K562 (cell line): ENCODE measurements around the gene IRX2. TPM values are rescaled to one million over a fixed set of nuclear protein-coding genes. Genes with fewer than 3 reads are reported as not detected.
A peak's percentile ranks its signal among the peaks of the same experiment; 100 is the strongest.

Source experiments
- ATAC-seq: fragments of 200-7000 bp; cut with Tn5 transposase; 3 replicates; pipeline ENCODE4 v1.9.1; 2020; ENCODE audit warnings: moderate library complexity
- BruUV-seq: library from RNA; stranded (reverse); fragments of 400-500 nt; replicated peaks from 2 replicates; lab custom pipeline; 2021; lab: Mats Ljungman, UMichigan
- CTCF ChIA-PET: fragments of 300-600 bp; formaldehyde crosslinking; extraction: SDS; loops from one replicate; lab custom pipeline; 2021; ENCODE audit warnings: low intra/inter-chr PET ratio; lab: Yijun Ruan, JAX
- POLR2A ChIA-PET: fragments of 300-600, 350-650 bp; sonication (Branson Sonifier 250); formaldehyde crosslinking; extraction: SDS; loops from one replicate; lab custom pipeline; 2021; ENCODE audit warnings: antibody characterized with exemption, inconsistent platforms; lab: Yijun Ruan, JAX
- DNase-seq, 4 experiments: peaks; one replicate each; pipeline versions ENCODE4 v3.0.0 to v3.0.0-alpha.2; 2011 to 2018; ENCODE audit warnings: low spot score in 3 of 4, mixed read lengths in 3 of 4; ENCODE audit errors: extremely low read depth in 1 of 4
- FAIRE-seq: peaks from 2 replicates; lab custom pipeline; 2011; peaks lifted over from hg19 to GRCh38; lab: Jason Lieb, UNC
- H2AFZ ChIP-seq: 2 replicates; pipeline ENCODE4 v1.6.0; 2011; ENCODE audit warnings: low read depth, low read length, control low read depth, inconsistent platforms
- H3K27ac ChIP-seq: fragments of 200-600 bp; 3 replicates; pipeline ENCODE4 v1.8.0; 2011; ENCODE audit warnings: low read depth, mild to moderate bottlenecking, control low read depth, inconsistent platforms, low read length, moderate library complexity, mixed read lengths; ENCODE audit errors: extremely low read depth
- H3K27me3 ChIP-seq, 2 experiments: fragments of 300-600 bp in 1 of 2; 2 replicates in 1 of 2; 3 replicates in 1 of 2; pipeline versions ENCODE4 v1.6.0 to v1.8.0; 2011; ENCODE audit warnings: inconsistent platforms in 2 of 2, low read length in 2 of 2, mild to moderate bottlenecking in 1 of 2, mixed read lengths in 1 of 2, moderate library complexity in 1 of 2; ENCODE audit not compliant: control insufficient read depth in 2 of 2, insufficient read depth in 2 of 2
- H3K36me3 ChIP-seq: fragments of 300-600 bp; 3 replicates; pipeline ENCODE4 v1.8.0; 2011; ENCODE audit warnings: mild to moderate bottlenecking, low read length, inconsistent platforms; ENCODE audit not compliant: control insufficient read depth, insufficient read depth
- H3K4me1 ChIP-seq, 2 experiments: fragments of 200-600 bp in 1 of 2; replicated peaks in 1 of 2; 2 replicates in 1 of 2; 3 replicates in 1 of 2; pipeline versions ENCODE4 v1.5.1 to v1.8.0; 2011; ENCODE audit warnings: inconsistent platforms in 2 of 2, low read length in 2 of 2, mild to moderate bottlenecking in 1 of 2, mixed read lengths in 1 of 2, moderate library complexity in 1 of 2; ENCODE audit not compliant: control insufficient read depth in 2 of 2, insufficient read depth in 2 of 2
- H3K4me2 ChIP-seq: 2 replicates; pipeline ENCODE4 v1.6.1; 2011; ENCODE audit warnings: low read length, control low read depth, inconsistent platforms, mixed read lengths; ENCODE audit not compliant: insufficient read depth
- H3K4me3 ChIP-seq: fragments of 200-600 bp; sonication (generic), shearing (Covaris generic); 2 replicates; pipeline ENCODE4 v1.5.1; 2016; ENCODE audit warnings: control low read depth, inconsistent platforms
- H3K79me2 ChIP-seq: fragments of 200-600 bp; 3 replicates; pipeline ENCODE4 v1.8.0; 2011; ENCODE audit warnings: low read length, inconsistent platforms; ENCODE audit not compliant: control insufficient read depth, insufficient read depth
- H3K9ac ChIP-seq, 2 experiments: 2 replicates each; pipeline versions ENCODE4 v1.6.0 to v1.6.1; 2011; ENCODE audit warnings: low read depth in 2 of 2, low read length in 2 of 2, control low read depth in 1 of 2, inconsistent platforms in 1 of 2, mild to moderate bottlenecking in 1 of 2, mixed read lengths in 1 of 2; ENCODE audit not compliant: insufficient read depth in 1 of 2
- H3K9me1 ChIP-seq: one replicate; pipeline ENCODE4 v1.6.0; 2011; ENCODE audit warnings: inconsistent platforms, mild to moderate bottlenecking, low read length, moderate library complexity; ENCODE audit not compliant: control insufficient read depth, insufficient read depth
- H3K9me3 ChIP-seq: replicated peaks from 2 replicates; pipeline ENCODE4 v1.5.1; 2011; ENCODE audit warnings: low read depth, low read length, inconsistent platforms; ENCODE audit not compliant: control insufficient read depth, insufficient read depth
- H4K20me1 ChIP-seq: replicated peaks from 2 replicates; pipeline ENCODE4 v1.6.1; 2011; ENCODE audit warnings: low read length, inconsistent platforms, mixed read lengths; ENCODE audit not compliant: control insufficient read depth, insufficient read depth
- C11orf30 ChIP-seq: fragments of 450-650 bp; IDR thresholded peaks from 2 replicates; pipeline ENCODE4 v1.6.1; 2016; ENCODE audit warnings: low read depth, mild to moderate bottlenecking
- CREB5 ChIP-seq: fragments of 250-450 bp; sonication (Bioruptor Pico); IDR thresholded peaks from 2 replicates; pipeline ENCODE4 v1.5.0; 2020; ENCODE audit warnings: mild to moderate bottlenecking
- DLX4 ChIP-seq: fragments of 250-450 bp; sonication (Bioruptor Pico); IDR thresholded peaks from 2 replicates; pipeline ENCODE4 v1.6.1; 2021; ENCODE audit warnings: mild to moderate bottlenecking
- FOXJ3 ChIP-seq: sonication (generic); formaldehyde crosslinking; IDR thresholded peaks from 2 replicates; pipeline ENCODE4 v1.4.0; 2020; ENCODE audit warnings: mild to moderate bottlenecking, missing genetic modification reagents
- HIVEP1 ChIP-seq: fragments of 250-450 bp; sonication (Bioruptor Pico); IDR thresholded peaks from 2 replicates; pipeline ENCODE4 v1.4.0; 2020; ENCODE audit warnings: mild to moderate bottlenecking
- MAFG ChIP-seq: fragments of 450-650 bp; conservative IDR thresholded peaks from 2 replicates; pipeline ENCODE4 v1.6.1; 2016; ENCODE audit warnings: missing genetic modification characterization, missing compliant biosample characterization
- MAFK ChIP-seq: IDR thresholded peaks from 2 replicates; pipeline ENCODE4 v1.6.1; 2011; ENCODE audit warnings: low read length, improper control_type of control experiment
- U2AF2 ChIP-seq: fragments of 200-400 bp; formaldehyde crosslinking; optimal IDR thresholded peaks from 2 replicates; pipeline ENCODE3; 2017; ENCODE audit warnings: low read depth, mild to moderate bottlenecking, low read length
- WHSC1 ChIP-seq: IDR thresholded peaks from one replicate; pipeline ENCODE4 v1.6.1; 2012; ENCODE audit warnings: low read length, control low read depth, inconsistent platforms
- ZBTB1 ChIP-seq: sonication (generic); formaldehyde crosslinking; IDR thresholded peaks from 2 replicates; pipeline ENCODE4 v1.8.1; 2023; ENCODE audit warnings: missing genetic modification reagents, low read depth, mild to moderate bottlenecking, borderline replicate concordance
- ZNF253 ChIP-seq: fragments of 250-450 bp; sonication (Bioruptor Pico); conservative IDR thresholded peaks from 2 replicates; pipeline ENCODE4 v1.6.1; 2021; ENCODE audit warnings: mild to moderate bottlenecking
- ZNF561 ChIP-seq: fragments of 450-650 bp; formaldehyde crosslinking; conservative IDR thresholded peaks from 2 replicates; pipeline ENCODE4 v1.4.0; 2020; ENCODE audit warnings: mild to moderate bottlenecking, moderate library complexity
- WGBS: fragments of 100-300 bp; shearing (Covaris generic); methylation state at CpG from one replicate; pipeline ENCODE4 v1.1.6; 2016; ENCODE audit warnings: low coverage, mixed read lengths; ENCODE audit not compliant: insufficient coverage; ENCODE audit errors: missing lambda C conversion rate; 5-methylcytosine and 5-hydroxymethylcytosine counted together
- in situ Hi-C: fragments of 300-500 bp; cut with MboI; formaldehyde crosslinking; loops from 4 replicates; pipeline ENCODE4 v1.15.0; 2018; ENCODE audit warnings: inconsistent platforms, mixed read lengths
- intact Hi-C: fragments of 100-400 bp; cut with micrococcal nuclease; formaldehyde crosslinking; loops from 2 replicates; pipeline ENCODE4 v1.14.2; 2022
- polyA plus RNA-seq, 8 experiments: library from polyadenylated mRNA; depleted of rRNA in 4 of 8; stranded (reverse) in 5 of 8; unstranded in 3 of 8; fragments of >200 nt; fragmentation: Nextera tagmentation in 2 of 8; fragmentation: Illumina TruSeq in 1 of 8; extraction: Ambion mirVana in 2 of 8; extraction: Trizol in 1 of 8; gene quantifications; 2 replicates each; pipeline versions ENCODE4 v1.2.1 to v1.2.3, GENCODE V29; 2011 to 2014; ENCODE audit warnings: inconsistent platforms in 1 of 8, missing spikeins in 1 of 8
- total RNA-seq, 7 experiments: library from RNA; depleted of rRNA in 6 of 7; stranded (reverse); fragments of >200 nt in 6 of 7; fragmentation: Illumina TruSeq in 2 of 7; extraction: Trizol in 2 of 7; gene quantifications; 2 replicates each; pipeline versions ENCODE4 v1.2.1 to v1.2.3, GENCODE V29; 2011 to 2021; ENCODE audit warnings: low replicate concordance in 1 of 7

IRX2 gene
- total and polyA plus RNA-seq, 9 of the 15 experiments (the other 6 are each of a cell fraction or from before 2014, with no cell fraction given), result 0.13 TPM; not detected in 8

GRCh38 chr5:2776337-2777302 is 25.1 kb upstream of the IRX2 start:
- ATAC-seq, result no peak
- Histone ChIP-seq H3K36me3 (no peaks in the 10 kb centered on the region), H2AFZ (no peak overlapping the region), H3K79me2 (no peaks in the 10 kb centered on the region), H3K4me1 (no peaks in the 10 kb centered on the region), H3K9me3 (no peaks in the 10 kb centered on the region), H4K20me1 (no peaks in the 10 kb centered on the region), H3K9ac (no peak overlapping the region), H3K4me3 (no peak overlapping the region), H3K4me2 (no peak overlapping the region), H3K27ac (no peak overlapping the region), H3K9me1 (no peaks in the 10 kb centered on the region), H3K27me3 (peaks cover 0 to 8% of the 10 kb centered on the region in 2 experiments; a peak in 2 of 5 replicates)
- WGBS, result under 1% methylated on average over 20 of the region's 20 CpGs
- in situ Hi-C loops (no loop called here), intact Hi-C loops (no loop called here)
- no peak for DNase-seq
- no peak for FAIRE-seq
- CTCF ChIA-PET, result no interaction called here
- POLR2A ChIA-PET, result no interaction called here
- no TSS peak for BruUV-seq
- TF ChIP-seq ZBTB1 (no peak), MAFK (peak; percentile 60; the same call in 1 of the 2 replicates), HIVEP1 (no peak), C11orf30 (peak; percentile 40; the same call in 1 of the 2 replicates), U2AF2 (no peak), FOXJ3 (CRISPR knock-in tag) (no peak), CREB5 (CRISPR knock-in tag) (no peak), ZNF561 (CRISPR knock-in tag) (no peak), MAFG (tag) (peak; percentile 47; the same call in 1 of the 2 replicates), ZNF253 (no peak), DLX4 (CRISPR knock-in tag) (no peak), WHSC1 (no peak)
